Keratinocyte (primary cell): ENCODE data around the gene UBR7. TPM values are rescaled to one million over a fixed set of nuclear protein-coding genes. Genes with fewer than 3 reads are reported as not detected.

ENCODE experiments used
- DNase-seq: peaks from one replicate; pipeline ENCODE4 v3.0.0-alpha.2; 2011; ENCODE audit warnings: low read depth, missing footprints, low spot score
- FAIRE-seq: peaks from 2 replicates; lab custom pipeline; 2011; peaks lifted over from hg19 to GRCh38; lab: Jason Lieb, UNC
- H2AFZ ChIP-seq: 2 replicates; pipeline ENCODE4 v1.6.0; 2012; ENCODE audit warnings: low read length, control low read depth, inconsistent platforms; ENCODE audit not compliant: control insufficient read depth
- H3K27ac ChIP-seq: 2 replicates; pipeline ENCODE4 v1.5.1; 2011; ENCODE audit warnings: low read length; ENCODE audit not compliant: control insufficient read depth, insufficient read depth
- H3K27me3 ChIP-seq: 3 replicates; pipeline ENCODE4 v1.6.0; 2011; ENCODE audit warnings: low read length; ENCODE audit not compliant: control insufficient read depth, insufficient read depth; ENCODE audit errors: extremely low read depth
- H3K36me3 ChIP-seq, 2 experiments: 2 replicates in 1 of 2; 3 replicates in 1 of 2; pipeline ENCODE4 v1.5.1; 2011; ENCODE audit warnings: low read length in 2 of 2, mild to moderate bottlenecking in 1 of 2; ENCODE audit not compliant: control insufficient read depth in 2 of 2, insufficient read depth in 2 of 2; ENCODE audit errors: extremely low read depth in 1 of 2
- H3K4me1 ChIP-seq: 3 replicates; pipeline ENCODE4 v1.5.1; 2011; ENCODE audit warnings: low read length; ENCODE audit not compliant: control insufficient read depth, insufficient read depth; ENCODE audit errors: extremely low read depth
- H3K4me2 ChIP-seq: 3 replicates; pipeline ENCODE4 v1.6.0; 2011; ENCODE audit warnings: low read depth, low read length; ENCODE audit not compliant: control insufficient read depth, insufficient read depth; ENCODE audit errors: extremely low read depth
- H3K4me3 ChIP-seq, 3 experiments: fragments of 200-600 bp in 1 of 3; sonication (generic) in 1 of 3; 2 replicates in 2 of 3; 3 replicates in 1 of 3; pipeline ENCODE4 v1.5.1; 2011 to 2016; ENCODE audit warnings: low read length in 3 of 3, mild to moderate bottlenecking in 3 of 3, control low read depth in 2 of 3, inconsistent platforms in 1 of 3, low read depth in 1 of 3, mixed read lengths in 1 of 3, mixed run types in 1 of 3, moderate library complexity in 1 of 3; ENCODE audit not compliant: control insufficient read depth in 2 of 3, insufficient read depth in 2 of 3; ENCODE audit errors: extremely low read depth in 1 of 3
- H3K79me2 ChIP-seq: 2 replicates; pipeline ENCODE4 v1.6.0; 2012; ENCODE audit warnings: low read length; ENCODE audit not compliant: control insufficient read depth, insufficient read depth
- H3K9ac ChIP-seq: 3 replicates; pipeline ENCODE4 v1.6.0; 2011; ENCODE audit warnings: low read length; ENCODE audit not compliant: control insufficient read depth, insufficient read depth; ENCODE audit errors: extremely low read depth
- H3K9me1 ChIP-seq: 3 replicates; pipeline ENCODE4 v1.6.0; 2011; ENCODE audit warnings: low read length; ENCODE audit not compliant: control insufficient read depth, insufficient read depth; ENCODE audit errors: extremely low read depth
- H3K9me3 ChIP-seq: 2 replicates; pipeline ENCODE4 v1.5.1; 2012; ENCODE audit warnings: low read depth, low read length; ENCODE audit not compliant: control insufficient read depth
- H4K20me1 ChIP-seq: 3 replicates; pipeline ENCODE4 v1.6.0; 2011; ENCODE audit warnings: low read length; ENCODE audit not compliant: control insufficient read depth, insufficient read depth; ENCODE audit errors: extremely low read depth
- EZH2 ChIP-seq: IDR thresholded peaks from one replicate; pipeline ENCODE4 v1.6.1; 2012; ENCODE audit warnings: inconsistent platforms, mild to moderate bottlenecking, low read length, moderate library complexity
- dilution Hi-C: fragments of 300-500 bp; cut with MboI; formaldehyde crosslinking; loops from one replicate; pipeline ENCODE4 v1.7.0; 2020; ENCODE audit warnings: low sequenced_read_pairs; ENCODE audit not compliant: extremely low pct_ligation_motif_present
- polyA plus RNA-seq, 5 experiments: library from polyadenylated mRNA; depleted of rRNA in 3 of 5; stranded (reverse) in 3 of 5; stranded (forward) in 1 of 5; unstranded in 1 of 5; fragments of >200 nt; gene quantifications; 1 replicate in 1 of 5; 2 replicates in 3 of 5; 3 replicates in 1 of 5; pipeline versions ENCODE4 v1.2.1 to v1.2.3, GENCODE V29; 2011 to 2012; ENCODE audit warnings: missing spikeins in 2 of 5, low read depth in 1 of 5, low replicate concordance in 1 of 5
- TF ChIP-seq, protein P1 (sequence below), 3 experiments: IDR thresholded peaks in 1 of 3; conservative IDR thresholded peaks in 1 of 3; optimal IDR thresholded peaks in 1 of 3; 2 replicates in 2 of 3; 3 replicates in 1 of 3; pipeline versions ENCODE3 to v1.5.1; 2011; ENCODE audit warnings: low read length in 3 of 3, mild to moderate bottlenecking in 3 of 3, moderate library complexity in 2 of 3, control low read depth in 1 of 3, inconsistent platforms in 1 of 3; ENCODE audit not compliant: insufficient read depth in 2 of 3; ENCODE audit errors: extremely low read depth in 1 of 3

Gene UBR7
- polyA plus RNA-seq, 1 donor (not counting 4 experiments of a cell fraction or from before 2014, with no cell fraction given) = 17.2 TPM

DNA sequence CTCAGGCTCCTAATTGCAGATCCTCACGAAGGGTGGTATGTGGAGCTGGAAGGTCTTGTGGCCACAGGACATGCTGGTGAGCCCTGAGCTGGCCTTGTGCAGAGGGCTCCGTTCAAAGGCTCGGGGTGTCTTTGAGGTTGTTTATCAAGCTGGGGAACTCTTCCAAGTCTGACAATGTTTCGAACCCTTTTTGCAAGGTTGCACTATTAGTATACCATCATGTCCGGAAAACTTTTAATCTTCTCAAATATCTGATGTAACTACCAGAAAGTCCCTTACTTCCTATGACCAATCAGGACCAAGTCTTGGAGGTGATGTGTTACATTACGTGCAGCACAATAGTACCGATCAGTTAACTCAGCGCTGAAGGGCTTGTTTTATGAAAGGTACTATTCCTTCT lies 21.5 kb downstream of the UBR7 start:
- Histone ChIP-seq H3K4me3 (no peak overlapping the region), H4K20me1 (no peaks in the 10 kb centered on the region), H3K9me1 (no peaks in the 10 kb centered on the region), H3K4me1 (no peaks in the 10 kb centered on the region), H3K79me2 (no peaks in the 10 kb centered on the region), H3K27me3 (no peaks in the 10 kb centered on the region), H2AFZ (no peak overlapping the region), H3K9ac (no peak overlapping the region), H3K27ac (no peak overlapping the region), H3K36me3 (peaks cover 0 to 4% of the 10 kb centered on the region in 2 experiments), H3K4me2 (no peak overlapping the region), H3K9me3 (no peaks in the 10 kb centered on the region)
- DNase-seq = no peak
- FAIRE-seq = no peak
- dilution Hi-C loops = no loop called here
- TF ChIP-seq EZH2 = no peak
- TF ChIP-seq, protein P1, sequence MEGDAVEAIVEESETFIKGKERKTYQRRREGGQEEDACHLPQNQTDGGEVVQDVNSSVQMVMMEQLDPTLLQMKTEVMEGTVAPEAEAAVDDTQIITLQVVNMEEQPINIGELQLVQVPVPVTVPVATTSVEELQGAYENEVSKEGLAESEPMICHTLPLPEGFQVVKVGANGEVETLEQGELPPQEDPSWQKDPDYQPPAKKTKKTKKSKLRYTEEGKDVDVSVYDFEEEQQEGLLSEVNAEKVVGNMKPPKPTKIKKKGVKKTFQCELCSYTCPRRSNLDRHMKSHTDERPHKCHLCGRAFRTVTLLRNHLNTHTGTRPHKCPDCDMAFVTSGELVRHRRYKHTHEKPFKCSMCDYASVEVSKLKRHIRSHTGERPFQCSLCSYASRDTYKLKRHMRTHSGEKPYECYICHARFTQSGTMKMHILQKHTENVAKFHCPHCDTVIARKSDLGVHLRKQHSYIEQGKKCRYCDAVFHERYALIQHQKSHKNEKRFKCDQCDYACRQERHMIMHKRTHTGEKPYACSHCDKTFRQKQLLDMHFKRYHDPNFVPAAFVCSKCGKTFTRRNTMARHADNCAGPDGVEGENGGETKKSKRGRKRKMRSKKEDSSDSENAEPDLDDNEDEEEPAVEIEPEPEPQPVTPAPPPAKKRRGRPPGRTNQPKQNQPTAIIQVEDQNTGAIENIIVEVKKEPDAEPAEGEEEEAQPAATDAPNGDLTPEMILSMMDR (optimal IDR thresholded peaks at IDR 0.05 in 1 of 3, IDR thresholded peaks at IDR 0.05 in 1 of 3, conservative IDR thresholded peaks at IDR 0.05 in 1 of 3; ENCODE audit: extremely low read depth in 1 of 3, insufficient read depth in 2 of 3, low read length in 3 of 3) = no peak

DNA sequence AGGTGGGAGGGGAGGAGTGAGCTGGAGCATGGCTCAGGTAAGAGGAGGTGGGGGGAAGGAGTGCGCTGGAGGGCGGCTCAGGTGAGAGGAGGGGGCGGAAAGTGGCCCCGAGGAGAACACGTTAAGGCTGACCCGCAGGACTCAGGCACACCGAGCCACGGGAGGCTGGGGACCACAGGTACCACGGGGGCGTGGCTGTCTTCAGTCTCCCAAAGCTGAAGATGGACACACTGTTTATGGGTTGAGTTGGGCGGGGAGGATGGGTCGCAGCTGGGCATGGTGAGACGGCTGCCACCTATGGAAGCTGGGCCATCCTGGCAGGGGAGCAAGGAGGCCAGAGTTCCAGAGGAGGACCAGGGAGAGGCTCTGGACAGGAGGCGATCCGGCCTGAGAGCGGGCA lies 23.5 kb downstream of the UBR7 start:
- no peaks in the 10 kb centered on the region for H3K79me2 ChIP-seq
- no peak overlapping the region for H2AFZ ChIP-seq
- H3K9me3 ChIP-seq = no peaks in the 10 kb centered on the region
- FAIRE-seq (no peak), DNase-seq (no peak)
- peaks cover 7% of the 10 kb centered on the region for H3K4me1 ChIP-seq
- dilution Hi-C loops = no loop called here
- H4K20me1 ChIP-seq = no peaks in the 10 kb centered on the region
- H3K27ac ChIP-seq = no peak overlapping the region
- H3K36me3 ChIP-seq = no peaks in the 10 kb centered on the region
- no peak for TF ChIP-seq EZH2
- TF ChIP-seq, protein P1 (optimal IDR thresholded peaks at IDR 0.05 in 1 of 3, IDR thresholded peaks at IDR 0.05 in 1 of 3, conservative IDR thresholded peaks at IDR 0.05 in 1 of 3; ENCODE audit: extremely low read depth in 1 of 3, insufficient read depth in 2 of 3, low read length in 3 of 3) = no peak
- H3K27me3 ChIP-seq = no peaks in the 10 kb centered on the region
- no peak overlapping the region for H3K4me2 ChIP-seq
- no peak overlapping the region for H3K9ac ChIP-seq
- no peak overlapping the region for H3K4me3 ChIP-seq
- H3K9me1 ChIP-seq = no peaks in the 10 kb centered on the region
